ENCODE data around the gene LRRC73. TPM values are rescaled to one million over a fixed set of nuclear protein-coding genes. Genes with fewer than 3 reads are reported as not detected.

The LRRC73 gene
- total RNA-seq, 4 donors from 2014 or later: 0.19 to 0.48 (median 0.47) TPM; not detected in 1

DNA sequence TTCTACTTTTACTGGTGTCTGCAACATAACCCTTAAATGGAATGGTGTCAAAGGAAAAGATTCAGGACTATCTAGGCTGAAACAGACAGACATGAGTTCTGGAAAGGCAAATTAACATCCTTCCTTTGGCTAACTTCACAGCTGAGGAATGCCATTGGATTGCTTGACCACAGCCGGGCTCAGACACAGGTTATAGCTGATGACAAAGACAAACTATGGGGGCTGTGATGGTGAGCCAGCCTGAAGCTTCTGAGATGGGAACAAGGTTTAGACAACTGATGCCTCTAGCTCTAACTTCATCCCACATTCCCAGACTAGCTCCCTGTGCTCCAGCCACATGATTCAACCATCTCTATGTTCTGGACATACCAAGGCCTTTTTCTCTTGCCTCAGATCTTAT is 22.1 kb upstream of the LRRC73 start:
- DNase-seq (ENCODE audit: low spot score) (no peak), ATAC-seq (ENCODE audit: low FRiP score) (no peak)
- TF ChIP-seq, protein P1, sequence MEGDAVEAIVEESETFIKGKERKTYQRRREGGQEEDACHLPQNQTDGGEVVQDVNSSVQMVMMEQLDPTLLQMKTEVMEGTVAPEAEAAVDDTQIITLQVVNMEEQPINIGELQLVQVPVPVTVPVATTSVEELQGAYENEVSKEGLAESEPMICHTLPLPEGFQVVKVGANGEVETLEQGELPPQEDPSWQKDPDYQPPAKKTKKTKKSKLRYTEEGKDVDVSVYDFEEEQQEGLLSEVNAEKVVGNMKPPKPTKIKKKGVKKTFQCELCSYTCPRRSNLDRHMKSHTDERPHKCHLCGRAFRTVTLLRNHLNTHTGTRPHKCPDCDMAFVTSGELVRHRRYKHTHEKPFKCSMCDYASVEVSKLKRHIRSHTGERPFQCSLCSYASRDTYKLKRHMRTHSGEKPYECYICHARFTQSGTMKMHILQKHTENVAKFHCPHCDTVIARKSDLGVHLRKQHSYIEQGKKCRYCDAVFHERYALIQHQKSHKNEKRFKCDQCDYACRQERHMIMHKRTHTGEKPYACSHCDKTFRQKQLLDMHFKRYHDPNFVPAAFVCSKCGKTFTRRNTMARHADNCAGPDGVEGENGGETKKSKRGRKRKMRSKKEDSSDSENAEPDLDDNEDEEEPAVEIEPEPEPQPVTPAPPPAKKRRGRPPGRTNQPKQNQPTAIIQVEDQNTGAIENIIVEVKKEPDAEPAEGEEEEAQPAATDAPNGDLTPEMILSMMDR (IDR thresholded peaks at IDR 0.05): no peak

DNA sequence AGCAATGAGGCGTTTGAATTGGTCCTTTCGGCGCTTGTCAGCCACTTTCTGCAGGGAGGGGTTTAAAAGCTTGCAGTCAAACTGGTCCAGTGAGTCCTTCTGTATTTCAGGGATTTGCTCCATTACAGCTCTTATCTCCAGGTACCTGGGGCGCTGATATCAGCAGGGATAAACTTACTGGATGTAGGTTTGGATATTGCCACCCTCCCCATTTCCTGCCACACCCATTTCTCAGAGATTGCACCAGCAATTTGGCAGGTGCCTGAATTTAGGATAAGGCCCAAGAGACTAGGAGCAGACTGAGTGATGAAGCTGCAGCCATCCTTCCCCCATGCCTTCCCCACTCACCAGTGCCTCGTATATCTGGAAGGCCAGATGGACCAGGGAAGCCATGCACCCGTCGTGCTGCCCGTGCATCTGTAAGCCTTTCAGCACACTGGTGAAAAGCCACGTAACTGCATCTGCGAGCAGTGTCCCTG is 14.4 kb upstream of the LRRC73 start:
- ATAC-seq (ENCODE audit: low FRiP score) (no peak), DNase-seq (ENCODE audit: low spot score) (no peak)
- TF ChIP-seq, protein P1 (IDR thresholded peaks at IDR 0.05): no peak

DNA sequence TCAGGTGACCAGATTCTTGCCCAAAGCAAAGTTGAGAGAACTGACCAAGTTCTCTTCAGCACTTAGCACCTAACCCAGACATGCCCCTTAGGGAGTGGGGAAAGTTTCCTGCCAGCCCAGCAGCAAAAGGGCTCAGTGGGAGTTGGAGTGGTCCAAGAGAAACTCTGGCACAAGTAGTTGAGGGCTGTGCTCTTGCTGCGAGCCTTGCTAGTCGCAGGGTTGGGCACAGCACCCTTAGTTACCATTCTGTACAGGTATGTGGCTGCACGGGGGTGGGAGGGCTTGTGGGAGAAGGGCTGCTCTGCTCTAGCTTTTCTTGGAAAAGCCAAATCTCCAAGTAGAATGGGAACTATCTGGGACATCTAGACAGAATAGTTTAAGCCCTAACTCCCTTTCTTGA is 13.1 kb upstream of the LRRC73 start:
- no peak for ATAC-seq (ENCODE audit: low FRiP score)
- TF ChIP-seq, protein P1 (IDR thresholded peaks at IDR 0.05): no peak
- DNase-seq (ENCODE audit: low spot score): no peak

DNA sequence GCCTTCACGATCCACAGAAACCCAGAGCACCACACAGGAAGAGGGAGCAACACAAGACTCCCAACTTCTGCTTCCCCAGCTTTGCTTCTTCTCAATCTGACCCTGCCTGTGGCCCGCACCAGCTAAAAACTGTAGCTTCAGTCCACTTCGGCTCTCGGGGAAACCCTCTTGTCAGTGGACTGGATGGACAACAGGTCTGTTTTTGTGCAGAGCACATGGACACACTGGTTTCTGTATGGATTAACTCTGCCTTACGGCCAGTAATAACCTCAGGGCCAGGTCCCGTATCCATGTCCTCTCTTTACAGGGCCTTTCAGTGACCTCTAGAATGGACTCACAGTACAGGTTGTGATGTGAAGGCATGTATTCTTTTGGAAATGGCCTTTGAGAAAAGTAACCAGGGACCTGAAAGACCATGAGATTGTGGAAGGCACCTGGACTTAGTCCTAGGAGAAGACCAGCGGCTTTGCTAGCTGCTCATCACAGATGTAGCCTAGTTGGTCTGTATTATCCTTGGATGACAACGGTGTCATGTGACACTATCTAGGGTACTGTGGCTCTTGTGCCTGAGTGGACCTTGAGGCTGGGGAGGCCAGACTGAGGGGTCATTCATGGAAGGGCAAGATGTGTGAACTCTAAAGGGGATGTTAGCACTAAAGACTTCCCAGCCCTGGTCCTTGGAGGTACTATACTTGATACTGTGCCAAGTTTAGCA is 12.6 kb upstream of the LRRC73 start:
- DNase-seq (ENCODE audit: low spot score): no peak
- TF ChIP-seq, protein P1 (IDR thresholded peaks at IDR 0.05): no peak
- ATAC-seq (ENCODE audit: low FRiP score): no peak

DNA sequence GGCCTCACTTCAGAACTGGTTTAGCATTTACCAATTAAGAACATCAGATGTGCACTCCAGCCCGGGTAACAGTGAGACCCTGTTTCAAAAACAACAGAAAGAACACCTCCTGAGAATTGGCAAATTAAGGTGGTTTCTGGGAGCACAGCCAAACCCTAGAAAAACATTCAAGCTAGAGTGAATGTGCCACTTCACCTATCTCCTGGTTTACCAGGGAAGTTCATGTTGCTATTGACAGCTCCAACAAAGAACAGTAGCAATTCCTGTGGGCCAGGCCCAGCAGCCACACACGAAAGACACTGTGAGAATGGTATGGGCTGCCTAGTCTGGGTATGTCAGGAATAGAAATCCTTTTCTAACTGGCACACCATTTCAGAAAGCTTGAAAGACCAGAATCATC is 11.7 kb upstream of the LRRC73 start:
- DNase-seq (ENCODE audit: low spot score): no peak
- TF ChIP-seq, protein P1 (IDR thresholded peaks at IDR 0.05): no peak
- ATAC-seq (ENCODE audit: low FRiP score): no peak

DNA sequence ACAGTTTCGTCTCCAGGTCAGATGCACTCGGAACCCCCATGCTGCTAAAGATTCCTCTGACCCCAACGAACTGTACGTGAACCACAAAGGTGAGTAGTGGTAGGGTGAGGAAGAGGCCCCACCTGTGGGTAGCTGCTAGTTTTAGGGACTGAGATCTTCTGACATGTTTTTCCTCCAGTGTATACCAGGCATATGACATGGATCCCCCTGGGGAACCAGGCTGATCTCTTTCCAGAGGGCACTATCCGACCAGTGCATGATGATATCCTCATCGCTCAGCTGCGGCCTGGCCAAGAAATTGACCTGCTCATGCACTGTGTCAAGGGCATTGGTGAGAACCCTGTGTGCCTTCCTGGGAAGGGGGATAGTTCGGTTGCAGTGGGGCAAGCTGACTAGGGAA is 10.0 kb upstream of the LRRC73 start:
- DNase-seq (ENCODE audit: low spot score): no peak
- ATAC-seq (ENCODE audit: low FRiP score): no peak
- TF ChIP-seq, protein P1 (IDR thresholded peaks at IDR 0.05): no peak
